ENCODE data around the gene RPS6KA2. TPM values are rescaled to one million over a fixed set of nuclear protein-coding genes. Genes with fewer than 3 reads are reported as not detected.

The RPS6KA2 gene
- total RNA-seq, 4 donors from 2014 or later = 43.9 to 161 (median 82.7) TPM

DNA sequence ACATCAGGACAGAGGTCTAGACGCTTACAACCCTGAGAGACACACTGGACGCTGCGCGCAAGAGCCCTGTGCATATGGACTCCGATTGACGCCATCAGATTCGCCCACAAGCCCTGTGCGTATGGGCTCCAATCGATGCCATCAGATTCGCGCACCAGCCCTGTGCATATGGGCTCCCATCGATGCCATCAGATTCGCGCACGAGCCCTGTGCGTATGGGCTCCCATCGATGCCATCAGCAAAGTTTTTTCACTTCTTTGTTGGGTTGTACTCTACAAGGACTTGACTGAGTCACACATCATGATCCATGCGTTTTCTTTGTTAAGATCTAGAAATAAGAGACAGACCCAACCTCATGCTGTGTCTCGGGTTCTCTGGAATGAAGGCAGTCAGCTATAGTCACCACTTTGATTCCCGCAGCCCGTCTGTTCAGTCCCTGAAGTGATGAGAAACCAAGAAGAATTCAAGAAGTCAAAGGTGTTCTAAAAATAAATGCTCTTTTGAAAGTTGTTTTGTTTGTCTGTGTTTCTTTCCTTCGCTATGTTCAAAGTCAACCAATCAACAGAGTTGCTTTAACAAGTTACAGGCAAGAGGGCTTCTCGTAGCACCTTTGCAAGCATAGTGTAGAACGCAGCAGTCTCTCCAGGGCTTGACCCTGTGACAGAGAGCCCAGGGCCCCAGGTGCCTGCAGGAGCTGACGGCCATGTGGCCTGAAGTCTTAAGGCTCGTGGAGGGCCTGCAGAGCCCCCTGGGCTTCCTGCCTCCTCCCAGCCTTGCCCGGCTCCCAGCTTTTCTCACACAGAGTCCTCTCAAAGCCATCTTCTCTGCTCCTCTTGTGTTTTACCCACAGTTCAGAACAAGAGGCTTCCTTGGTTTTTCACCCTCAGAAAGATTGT is 7.9 kb downstream of the RPS6KA2 start:
- TF ChIP-seq, protein P1, sequence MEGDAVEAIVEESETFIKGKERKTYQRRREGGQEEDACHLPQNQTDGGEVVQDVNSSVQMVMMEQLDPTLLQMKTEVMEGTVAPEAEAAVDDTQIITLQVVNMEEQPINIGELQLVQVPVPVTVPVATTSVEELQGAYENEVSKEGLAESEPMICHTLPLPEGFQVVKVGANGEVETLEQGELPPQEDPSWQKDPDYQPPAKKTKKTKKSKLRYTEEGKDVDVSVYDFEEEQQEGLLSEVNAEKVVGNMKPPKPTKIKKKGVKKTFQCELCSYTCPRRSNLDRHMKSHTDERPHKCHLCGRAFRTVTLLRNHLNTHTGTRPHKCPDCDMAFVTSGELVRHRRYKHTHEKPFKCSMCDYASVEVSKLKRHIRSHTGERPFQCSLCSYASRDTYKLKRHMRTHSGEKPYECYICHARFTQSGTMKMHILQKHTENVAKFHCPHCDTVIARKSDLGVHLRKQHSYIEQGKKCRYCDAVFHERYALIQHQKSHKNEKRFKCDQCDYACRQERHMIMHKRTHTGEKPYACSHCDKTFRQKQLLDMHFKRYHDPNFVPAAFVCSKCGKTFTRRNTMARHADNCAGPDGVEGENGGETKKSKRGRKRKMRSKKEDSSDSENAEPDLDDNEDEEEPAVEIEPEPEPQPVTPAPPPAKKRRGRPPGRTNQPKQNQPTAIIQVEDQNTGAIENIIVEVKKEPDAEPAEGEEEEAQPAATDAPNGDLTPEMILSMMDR (IDR thresholded peaks at IDR 0.05; ENCODE audit: low read depth) = no peak

DNA sequence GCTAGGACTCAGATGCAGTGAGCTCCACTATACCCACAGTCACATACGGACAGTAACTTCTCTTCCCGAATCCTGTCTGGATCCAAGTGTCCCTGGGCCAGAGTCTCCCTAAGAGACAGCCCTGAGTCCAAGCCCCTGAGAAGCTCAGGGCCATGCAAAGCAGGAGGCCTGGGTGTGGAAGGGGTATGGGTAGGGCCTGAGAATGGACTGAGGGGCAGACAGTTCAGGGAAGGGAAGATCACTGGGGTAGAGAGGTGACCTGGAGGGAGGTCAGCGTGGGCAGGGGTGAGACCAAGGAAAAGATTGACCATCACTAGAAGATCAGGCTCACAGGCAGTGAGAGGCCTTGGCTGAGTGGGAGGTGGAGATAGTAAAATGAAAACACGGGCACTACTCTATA is 8.8 kb downstream of the RPS6KA2 start:
- TF ChIP-seq, protein P1 (IDR thresholded peaks at IDR 0.05; ENCODE audit: low read depth) = no peak

DNA sequence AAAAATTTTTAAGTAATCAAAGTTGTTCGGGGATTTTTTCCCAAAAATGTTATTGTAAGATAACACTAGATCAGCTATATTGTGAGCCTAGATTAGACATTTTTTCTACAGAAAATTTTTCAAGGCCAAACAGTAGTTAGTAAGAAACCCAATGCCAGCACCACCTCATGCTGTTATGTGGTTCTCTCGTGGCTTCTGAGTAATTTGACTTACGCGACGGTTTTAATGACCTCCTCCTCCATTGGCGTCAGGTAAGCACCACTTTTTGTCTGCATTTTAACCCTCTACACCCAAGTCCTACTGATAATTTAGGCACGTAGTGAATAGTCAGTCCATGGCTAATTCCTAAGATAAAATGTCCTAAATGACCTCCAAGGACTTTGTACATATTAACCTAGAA is 9.7 kb downstream of the RPS6KA2 start:
- TF ChIP-seq, protein P1 (IDR thresholded peaks at IDR 0.05; ENCODE audit: low read depth) = no peak

DNA sequence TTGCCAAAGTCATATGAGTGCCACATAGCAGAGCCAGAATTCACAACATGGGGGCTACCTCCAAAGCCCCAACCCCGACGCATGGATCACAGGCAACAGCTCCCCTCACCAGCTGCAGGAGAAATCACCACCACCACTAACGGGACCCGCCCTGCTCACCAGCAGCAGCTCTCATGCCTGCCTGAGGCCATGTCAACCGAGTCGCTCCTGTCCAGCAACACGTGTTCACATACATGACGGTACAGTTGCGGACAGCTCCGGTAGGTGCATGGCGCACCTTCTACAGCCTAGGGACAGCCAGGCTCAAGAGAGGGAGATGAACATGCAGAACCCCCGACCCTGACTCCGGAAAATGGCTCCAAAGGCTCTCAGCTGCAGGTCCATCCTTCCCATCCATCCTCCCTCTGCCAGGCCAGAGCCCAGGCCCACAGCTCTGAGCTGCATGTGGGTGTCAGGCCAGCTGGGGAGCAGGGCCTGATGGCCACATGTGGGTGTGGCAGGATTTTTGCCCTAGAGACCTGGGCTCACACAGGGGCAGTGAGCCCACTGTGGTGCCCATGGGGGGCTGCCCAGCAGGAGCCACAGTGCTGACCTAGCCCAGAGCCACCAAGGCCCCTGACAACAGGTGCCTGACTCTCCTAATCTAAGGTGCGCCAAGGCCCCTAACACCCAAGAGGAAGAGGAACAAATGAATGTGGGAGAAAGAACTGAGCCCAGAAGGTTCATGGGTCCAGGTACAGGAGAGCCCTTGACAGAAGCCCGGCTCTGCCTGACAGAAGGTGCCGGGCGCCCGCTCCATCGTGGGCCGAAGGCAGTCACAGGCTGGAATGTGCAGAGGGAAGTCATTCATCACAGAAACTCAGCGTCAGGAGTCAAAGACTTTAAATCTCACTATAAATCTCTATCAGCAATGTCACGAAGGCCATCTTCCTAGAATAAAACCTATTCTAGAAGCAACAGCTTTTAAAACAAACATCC is 10.5 kb downstream of the RPS6KA2 start:
- TF ChIP-seq, protein P1 (IDR thresholded peaks at IDR 0.05; ENCODE audit: low read depth) = no peak

DNA sequence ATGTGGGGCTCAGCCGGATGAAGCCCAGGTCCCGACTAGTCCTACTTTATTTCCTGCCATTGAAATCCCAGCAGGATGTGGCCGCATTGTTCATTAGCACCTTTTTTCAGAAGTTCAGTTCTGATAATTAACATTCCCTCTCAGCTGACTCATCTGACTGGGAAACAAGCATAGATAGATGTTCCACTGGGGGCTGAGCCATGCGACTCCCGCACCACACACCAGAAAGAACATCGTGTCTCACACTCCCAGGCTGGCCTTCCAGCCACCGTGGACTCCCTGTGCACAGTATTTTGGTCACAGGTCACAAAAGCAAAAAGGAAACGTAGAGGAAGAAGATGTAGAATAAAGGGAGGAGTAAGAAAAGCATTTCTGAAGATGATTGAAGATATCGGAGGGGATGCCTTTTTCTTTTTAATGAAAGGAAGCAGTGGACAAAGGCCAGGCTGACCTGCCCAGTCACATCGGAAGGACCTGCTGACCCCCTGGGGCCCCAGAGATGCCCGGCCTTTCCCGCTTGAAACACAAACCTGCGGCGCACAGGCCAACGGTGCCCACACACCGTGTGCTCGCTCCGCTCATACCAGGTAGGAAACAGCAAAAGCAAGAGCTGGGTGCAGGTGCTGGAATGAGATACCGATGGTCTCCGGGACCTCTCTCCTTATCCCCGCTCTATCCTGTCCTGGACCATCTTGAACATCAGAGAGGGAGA is 11.8 kb downstream of the RPS6KA2 start:
- TF ChIP-seq, protein P1 (IDR thresholded peaks at IDR 0.05; ENCODE audit: low read depth) = no peak

DNA sequence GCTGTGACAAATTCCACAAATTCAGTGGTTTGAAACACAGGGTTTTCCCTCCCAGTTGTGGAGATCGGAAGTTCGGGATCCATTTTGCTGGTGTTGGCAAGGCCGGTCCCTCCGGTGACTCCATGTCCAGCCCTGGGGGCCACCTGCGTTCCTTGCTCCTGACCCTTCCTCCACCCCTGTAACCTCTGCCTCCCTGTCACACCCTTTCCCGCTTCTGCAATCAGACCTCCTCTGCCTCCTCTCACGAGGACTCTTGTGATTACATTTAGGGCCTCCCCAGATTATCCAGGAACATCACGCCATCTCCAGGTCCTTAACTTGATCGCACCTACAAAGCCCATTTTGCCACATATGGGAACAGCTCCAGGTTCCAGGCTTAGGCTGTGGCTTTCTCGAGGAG is 12.5 kb downstream of the RPS6KA2 start:
- TF ChIP-seq, protein P1 (IDR thresholded peaks at IDR 0.05; ENCODE audit: low read depth) = no peak

Data from subcutaneous adipose tissue (tissue), 4 donors.